Body of pancreas (tissue), 4 donors: ENCODE data around the gene GLMN.

Source experiments
- CTCF ChIP-seq, 7 experiments: fragments of 450-650 bp in 4 of 7; fragments of 200-600 bp in 3 of 7; sonication (generic) in 3 of 7; IDR thresholded peaks; one replicate each; pipeline ENCODE4 v1.5.1; 2016 to 2019; ENCODE audit warnings: antibody characterized with exemption in 7 of 7
- POLR2A ChIP-seq, 3 donors: fragments of 450-650 bp; IDR thresholded peaks; one replicate each; pipeline ENCODE4 v1.6.1; 2016; ENCODE audit warnings: antibody characterized with exemption in 3 of 3, mild to moderate bottlenecking in 2 of 3

GRCh38 chr1:92340154-92340553 is 41.4 kb upstream of the GLMN start:
- TF ChIP-seq CTCF (IDR thresholded peaks at IDR 0.05) (no peak), POLR2A (IDR thresholded peaks at IDR 0.05) (no peak)
